ENCODE results near the gene ARRDC1.

ARRDC1 gene

DNA sequence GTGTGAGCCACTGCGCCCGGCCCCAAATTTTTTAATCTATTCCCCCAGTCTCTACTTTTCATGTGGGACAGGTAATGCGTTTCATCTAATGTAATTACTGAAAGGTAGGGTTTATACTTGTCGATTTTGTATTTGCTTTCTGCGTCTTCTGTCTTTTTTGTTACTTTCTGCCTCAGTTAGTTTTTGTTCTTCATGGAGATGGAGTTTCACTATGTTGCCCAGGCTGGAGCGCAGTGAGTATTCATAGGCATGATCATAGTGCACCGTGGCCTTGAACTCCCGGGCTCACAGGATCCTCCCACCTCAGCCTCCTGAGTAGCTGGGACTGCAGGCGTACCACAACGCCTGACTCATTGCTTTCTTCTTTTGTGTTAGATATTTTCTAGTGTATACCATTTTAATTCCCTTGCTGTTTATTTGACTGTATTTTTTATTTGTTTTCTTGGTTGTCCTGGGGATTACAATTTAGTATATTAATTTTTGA lies 36.7 kb downstream of the ARRDC1 start:
- Histone ChIP-seq H4K20me1 (ENCODE audit: insufficient read depth, low read length) (no peaks in the 10 kb centered on the region), H3F3A (ENCODE audit: insufficient read depth, low read length) (no peaks in the 10 kb centered on the region)

DNA sequence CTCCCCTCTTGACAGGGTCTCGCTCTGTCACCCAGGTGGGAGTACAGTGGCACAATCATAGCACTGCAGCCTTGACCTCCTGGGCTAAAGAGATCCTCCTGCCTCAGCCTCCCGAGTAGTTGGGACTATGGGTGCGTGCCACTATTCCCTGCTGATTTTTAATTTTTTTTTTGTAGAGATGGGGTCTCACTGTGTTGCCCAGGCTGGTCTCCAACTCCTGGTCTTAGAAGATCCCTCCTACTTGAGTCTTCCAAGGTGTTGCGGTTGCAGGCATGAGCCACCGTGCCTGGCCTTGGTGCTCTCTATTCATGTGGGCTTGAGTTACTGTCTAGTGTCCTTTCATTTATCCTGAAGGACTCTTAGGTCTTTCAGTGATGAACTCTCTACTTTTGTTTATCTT lies 37.4 kb downstream of the ARRDC1 start:
- no peaks in the 10 kb centered on the region for H3K27me3 ChIP-seq (ENCODE audit: insufficient read depth, low read length)
- H3K79me2 ChIP-seq (ENCODE audit: insufficient read depth, low read length) = peaks cover 84% of the 10 kb centered on the region
- H2AFZ ChIP-seq (ENCODE audit: low read length) = no peak overlapping the region
- H3K9me2 ChIP-seq (ENCODE audit: low read depth, low read length) = no peaks in the 10 kb centered on the region
- peaks cover 20% of the 10 kb centered on the region for H3K4me1 ChIP-seq (ENCODE audit: insufficient read depth, low read length, severe bottlenecking)
- H3K9ac ChIP-seq (ENCODE audit: low read length) = no peak overlapping the region
- no peak overlapping the region for H3K4me2 ChIP-seq (ENCODE audit: low read length)
- peaks cover 39% of the 10 kb centered on the region for H3K36me3 ChIP-seq (ENCODE audit: insufficient read depth, low read length)
- H3F3A ChIP-seq (ENCODE audit: insufficient read depth, low read length) = no peaks in the 10 kb centered on the region
- H3K27ac ChIP-seq (ENCODE audit: low read depth, low read length, poor library complexity, severe bottlenecking) = no peak overlapping the region
- H3K4me3 ChIP-seq (ENCODE audit: low read depth, low read length, poor library complexity, severe bottlenecking) = no peak overlapping the region
- no peak for TF ChIP-seq EZH2 (IDR thresholded peaks at IDR 0.05; ENCODE audit: borderline replicate concordance, low read length)
- TF ChIP-seq, protein P1, sequence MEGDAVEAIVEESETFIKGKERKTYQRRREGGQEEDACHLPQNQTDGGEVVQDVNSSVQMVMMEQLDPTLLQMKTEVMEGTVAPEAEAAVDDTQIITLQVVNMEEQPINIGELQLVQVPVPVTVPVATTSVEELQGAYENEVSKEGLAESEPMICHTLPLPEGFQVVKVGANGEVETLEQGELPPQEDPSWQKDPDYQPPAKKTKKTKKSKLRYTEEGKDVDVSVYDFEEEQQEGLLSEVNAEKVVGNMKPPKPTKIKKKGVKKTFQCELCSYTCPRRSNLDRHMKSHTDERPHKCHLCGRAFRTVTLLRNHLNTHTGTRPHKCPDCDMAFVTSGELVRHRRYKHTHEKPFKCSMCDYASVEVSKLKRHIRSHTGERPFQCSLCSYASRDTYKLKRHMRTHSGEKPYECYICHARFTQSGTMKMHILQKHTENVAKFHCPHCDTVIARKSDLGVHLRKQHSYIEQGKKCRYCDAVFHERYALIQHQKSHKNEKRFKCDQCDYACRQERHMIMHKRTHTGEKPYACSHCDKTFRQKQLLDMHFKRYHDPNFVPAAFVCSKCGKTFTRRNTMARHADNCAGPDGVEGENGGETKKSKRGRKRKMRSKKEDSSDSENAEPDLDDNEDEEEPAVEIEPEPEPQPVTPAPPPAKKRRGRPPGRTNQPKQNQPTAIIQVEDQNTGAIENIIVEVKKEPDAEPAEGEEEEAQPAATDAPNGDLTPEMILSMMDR (IDR thresholded peaks at IDR 0.05; ENCODE audit: low read length) = no peak
- H3K9me3 ChIP-seq (ENCODE audit: low read length) = no peaks in the 10 kb centered on the region
- no peaks in the 10 kb centered on the region for H4K20me1 ChIP-seq (ENCODE audit: insufficient read depth, low read length)

More for the DNA sequence above, 36.7 kb downstream of the ARRDC1 start:
- Histone ChIP-seq H3K4me1 (ENCODE audit: insufficient read depth, low read length, severe bottlenecking) (peaks cover 20% of the 10 kb centered on the region), H3K27me3 (ENCODE audit: insufficient read depth, low read length) (no peaks in the 10 kb centered on the region), H3K4me3 (ENCODE audit: low read depth, low read length, poor library complexity, severe bottlenecking) (no peak overlapping the region), H3K4me2 (ENCODE audit: low read length) (no peak overlapping the region), H2AFZ (ENCODE audit: low read length) (no peak overlapping the region), H3K27ac (ENCODE audit: low read depth, low read length, poor library complexity, severe bottlenecking) (no peak overlapping the region), H3K79me2 (ENCODE audit: insufficient read depth, low read length) (peaks cover 89% of the 10 kb centered on the region), H3K36me3 (ENCODE audit: insufficient read depth, low read length) (peaks cover 39% of the 10 kb centered on the region), H3K9me2 (ENCODE audit: low read depth, low read length) (no peaks in the 10 kb centered on the region), H3K9me3 (ENCODE audit: low read length) (no peaks in the 10 kb centered on the region), H3K9ac (ENCODE audit: low read length) (no peak overlapping the region)
- TF ChIP-seq, protein P1 (IDR thresholded peaks at IDR 0.05; ENCODE audit: low read length) = no peak
- no peak for TF ChIP-seq EZH2 (IDR thresholded peaks at IDR 0.05; ENCODE audit: borderline replicate concordance, low read length)

DNA sequence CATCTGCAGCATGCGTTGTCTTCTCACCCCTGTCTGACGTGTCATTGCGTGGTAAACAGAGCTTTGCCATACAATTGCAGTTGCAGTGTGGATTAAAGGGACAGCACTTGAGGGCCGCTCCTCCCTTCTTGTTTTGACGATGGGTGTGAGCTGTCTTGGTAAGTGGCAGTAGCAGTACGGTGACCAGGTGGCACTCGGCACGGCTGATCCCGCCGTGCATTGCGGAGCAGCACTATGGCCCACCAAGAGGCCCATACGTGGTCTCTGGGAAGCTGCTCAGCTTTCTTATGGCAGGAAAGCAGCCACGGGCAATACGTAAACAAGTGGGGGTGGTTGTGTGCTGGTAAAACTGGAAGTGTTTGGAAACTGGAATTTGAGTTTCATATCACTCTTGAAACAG lies 38.4 kb downstream of the ARRDC1 start:
- Histone ChIP-seq H3K4me1 (ENCODE audit: insufficient read depth, low read length, severe bottlenecking) (peaks cover 13% of the 10 kb centered on the region), H3K27ac (ENCODE audit: low read depth, low read length, poor library complexity, severe bottlenecking) (no peak overlapping the region), H3F3A (ENCODE audit: insufficient read depth, low read length) (no peaks in the 10 kb centered on the region), H3K9ac (ENCODE audit: low read length) (no peak overlapping the region), H3K4me2 (ENCODE audit: low read length) (no peak overlapping the region), H3K36me3 (ENCODE audit: insufficient read depth, low read length) (peaks cover 46% of the 10 kb centered on the region), H3K9me2 (ENCODE audit: low read depth, low read length) (no peaks in the 10 kb centered on the region), H3K9me3 (ENCODE audit: low read length) (no peaks in the 10 kb centered on the region), H3K79me2 (ENCODE audit: insufficient read depth, low read length) (peaks cover 84% of the 10 kb centered on the region), H4K20me1 (ENCODE audit: insufficient read depth, low read length) (no peaks in the 10 kb centered on the region), H3K27me3 (ENCODE audit: insufficient read depth, low read length) (no peaks in the 10 kb centered on the region), H3K4me3 (ENCODE audit: low read depth, low read length, poor library complexity, severe bottlenecking) (no peak overlapping the region), H2AFZ (ENCODE audit: low read length) (no peak overlapping the region)
- TF ChIP-seq EZH2 (IDR thresholded peaks at IDR 0.05; ENCODE audit: borderline replicate concordance, low read length) = no peak
- TF ChIP-seq, protein P1 (IDR thresholded peaks at IDR 0.05; ENCODE audit: low read length) = no peak
